Measurements from ENCODE around the gene KRTAP10-8.
"Not testable (repeated sequence)": the region's sequence is repeated elsewhere in the genome, so short reads cannot be mapped to it uniquely, and the experiment has no call there.

KRTAP10-8 gene

GRCh38 chr21:44589586-44590305 lies 22.1 kb upstream of the KRTAP10-8 start:
- DNase-seq, result no peak
- no peak overlapping the region for H4K5ac ChIP-seq (ENCODE audit: low read length)
- H3K79me2 ChIP-seq (ENCODE audit: control insufficient read depth, insufficient read depth, low read length), result no peaks in the 10 kb centered on the region
- H3K27ac ChIP-seq (ENCODE audit: low read depth, low read length), result no peak overlapping the region
- H3K4me2 ChIP-seq (ENCODE audit: low read length), result no peak overlapping the region
- no peak overlapping the region for H3K4me3 ChIP-seq (ENCODE audit: low read length)
- no peak overlapping the region for H3K9ac ChIP-seq (ENCODE audit: low read length)
- H3K36me3 ChIP-seq (ENCODE audit: control insufficient read depth, insufficient read depth, low read length), result no peaks in the 10 kb centered on the region
- no peaks in the 10 kb centered on the region for H3K27me3 ChIP-seq (ENCODE audit: insufficient read depth, low read length, poor library complexity)
- peaks cover 4% of the 10 kb centered on the region for H3K4me1 ChIP-seq (ENCODE audit: control insufficient read depth, low read depth, low read length)
- no peak overlapping the region for H2BK5ac ChIP-seq (ENCODE audit: low read length)
- no peaks in the 10 kb centered on the region for H3K79me1 ChIP-seq (ENCODE audit: low read length)
- no peak overlapping the region for H3K18ac ChIP-seq (ENCODE audit: low read length)
- no peak overlapping the region for H2BK120ac ChIP-seq (ENCODE audit: low read depth, low read length)
- no peak overlapping the region for H4K8ac ChIP-seq (ENCODE audit: low read depth, low read length)
- H3K23ac ChIP-seq (ENCODE audit: low read length), result no peak overlapping the region
- WGBS (ENCODE audit: extremely low coverage, insufficient coverage, low lambda C conversion rate), result no CpG with 5 or more reads among the region's 24 CpGs
- H2AK5ac ChIP-seq (ENCODE audit: low read length), result no peak overlapping the region
- peak overlapping the region; percentile 15 for H3K56ac ChIP-seq (ENCODE audit: low read length)
- H3K4ac ChIP-seq (ENCODE audit: low read depth, low read length), result no peak overlapping the region
- H2BK15ac ChIP-seq (replicated peaks; ENCODE audit: low read depth), result no peak overlapping the region

DNA sequence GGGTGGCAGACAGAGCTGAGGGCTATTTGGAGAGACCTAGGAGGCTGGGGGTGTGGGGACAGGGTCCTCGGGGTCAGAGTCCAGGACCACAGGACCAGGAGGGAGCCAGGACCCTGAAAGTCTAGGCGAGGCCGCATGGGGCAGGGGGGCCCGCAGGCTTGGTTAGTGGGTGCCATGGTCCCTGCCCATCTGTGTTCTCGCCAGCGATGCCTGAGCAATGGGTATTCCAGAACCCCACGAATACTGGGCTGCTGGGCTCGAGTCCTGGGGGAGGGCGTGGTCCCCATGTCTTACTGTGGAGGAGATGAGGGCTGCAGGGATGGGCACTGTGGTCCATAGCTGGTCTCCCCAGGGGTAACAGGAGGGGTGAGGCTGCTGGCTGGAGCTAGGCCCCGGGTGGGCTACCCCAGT lies 21.6 kb upstream of the KRTAP10-8 start:
- H3K27me3 ChIP-seq (ENCODE audit: insufficient read depth, low read length, poor library complexity), result no peaks in the 10 kb centered on the region
- no peaks in the 10 kb centered on the region for H3K79me1 ChIP-seq (ENCODE audit: low read length)
- H3K18ac ChIP-seq (ENCODE audit: low read length), result no peak overlapping the region
- no peak overlapping the region for H3K23ac ChIP-seq (ENCODE audit: low read length)
- H2BK15ac ChIP-seq (replicated peaks; ENCODE audit: low read depth), result no peak overlapping the region
- no peak overlapping the region for H2BK120ac ChIP-seq (ENCODE audit: low read depth, low read length)
- no peak for DNase-seq
- H3K4me3 ChIP-seq (ENCODE audit: low read length), result no peak overlapping the region
- no peak overlapping the region for H2BK5ac ChIP-seq (ENCODE audit: low read length)
- H3K56ac ChIP-seq (ENCODE audit: low read length), result no peak overlapping the region
- no peak overlapping the region for H2AK5ac ChIP-seq (ENCODE audit: low read length)
- H4K8ac ChIP-seq (ENCODE audit: low read depth, low read length), result no peak overlapping the region
- peaks cover 4% of the 10 kb centered on the region for H3K4me1 ChIP-seq (ENCODE audit: control insufficient read depth, low read depth, low read length)
- WGBS (ENCODE audit: extremely low coverage, insufficient coverage, low lambda C conversion rate), result no CpG with 5 or more reads among the region's 10 CpGs
- H4K5ac ChIP-seq (ENCODE audit: low read length), result no peak overlapping the region
- H3K4ac ChIP-seq (ENCODE audit: low read depth, low read length), result no peak overlapping the region
- H3K79me2 ChIP-seq (ENCODE audit: control insufficient read depth, insufficient read depth, low read length), result no peaks in the 10 kb centered on the region
- no peak overlapping the region for H3K9ac ChIP-seq (ENCODE audit: low read length)
- no peak overlapping the region for H3K27ac ChIP-seq (ENCODE audit: low read depth, low read length)
- H3K4me2 ChIP-seq (ENCODE audit: low read length), result no peak overlapping the region
- no peaks in the 10 kb centered on the region for H3K36me3 ChIP-seq (ENCODE audit: control insufficient read depth, insufficient read depth, low read length)

GRCh38 chr21:44590897-44591800 lies 20.7 kb upstream of the KRTAP10-8 start:
- H2BK120ac ChIP-seq (ENCODE audit: low read depth, low read length); H3K9ac ChIP-seq (ENCODE audit: low read length); H2BK5ac ChIP-seq (ENCODE audit: low read length); H3K79me1 ChIP-seq (ENCODE audit: low read length); H3K27me3 ChIP-seq (ENCODE audit: insufficient read depth, low read length, poor library complexity); H3K79me2 ChIP-seq (ENCODE audit: control insufficient read depth, insufficient read depth, low read length); H3K4me1 ChIP-seq (ENCODE audit: control insufficient read depth, low read depth, low read length); H4K8ac ChIP-seq (ENCODE audit: low read depth, low read length); H3K4me3 ChIP-seq (ENCODE audit: low read length); H3K4ac ChIP-seq (ENCODE audit: low read depth, low read length); H3K36me3 ChIP-seq (ENCODE audit: control insufficient read depth, insufficient read depth, low read length); H3K23ac ChIP-seq (ENCODE audit: low read length); H3K18ac ChIP-seq (ENCODE audit: low read length); H3K27ac ChIP-seq (ENCODE audit: low read depth, low read length); H3K4me2 ChIP-seq (ENCODE audit: low read length); H4K5ac ChIP-seq (ENCODE audit: low read length); DNase-seq; H2BK15ac ChIP-seq (replicated peaks; ENCODE audit: low read depth); H2AK5ac ChIP-seq (ENCODE audit: low read length); H3K56ac ChIP-seq (ENCODE audit: low read length): not testable (repeated sequence)
- WGBS (ENCODE audit: extremely low coverage, insufficient coverage, low lambda C conversion rate), result no CpG with 5 or more reads among the region's 19 CpGs

DNA sequence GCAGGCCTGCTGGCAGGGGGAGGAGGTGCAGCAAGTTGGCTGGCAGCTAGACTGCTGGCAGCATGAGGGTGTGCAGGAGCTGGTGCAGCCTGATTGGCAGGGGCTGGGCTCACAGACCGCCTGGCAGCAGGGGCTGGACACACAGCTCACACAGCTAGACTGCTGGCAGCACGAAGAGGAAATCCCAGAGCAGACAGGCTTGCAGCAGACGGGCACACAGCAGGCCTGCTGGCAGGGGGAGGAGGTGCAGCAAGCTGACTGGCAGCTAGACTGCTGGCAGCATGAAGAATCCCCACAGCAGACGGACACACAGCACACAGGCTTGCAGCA lies 20.1 kb upstream of the KRTAP10-8 start:
- H3K23ac ChIP-seq (ENCODE audit: low read length); H2BK15ac ChIP-seq (replicated peaks; ENCODE audit: low read depth); H3K27me3 ChIP-seq (ENCODE audit: insufficient read depth, low read length, poor library complexity); H4K8ac ChIP-seq (ENCODE audit: low read depth, low read length); H2BK120ac ChIP-seq (ENCODE audit: low read depth, low read length); H4K5ac ChIP-seq (ENCODE audit: low read length); H3K18ac ChIP-seq (ENCODE audit: low read length); H2AK5ac ChIP-seq (ENCODE audit: low read length); H3K27ac ChIP-seq (ENCODE audit: low read depth, low read length); H2BK5ac ChIP-seq (ENCODE audit: low read length); H3K4me2 ChIP-seq (ENCODE audit: low read length); H3K4me3 ChIP-seq (ENCODE audit: low read length); H3K56ac ChIP-seq (ENCODE audit: low read length); H3K79me1 ChIP-seq (ENCODE audit: low read length); H3K36me3 ChIP-seq (ENCODE audit: control insufficient read depth, insufficient read depth, low read length); H3K9ac ChIP-seq (ENCODE audit: low read length); H3K4ac ChIP-seq (ENCODE audit: low read depth, low read length); H3K79me2 ChIP-seq (ENCODE audit: control insufficient read depth, insufficient read depth, low read length); DNase-seq; H3K4me1 ChIP-seq (ENCODE audit: control insufficient read depth, low read depth, low read length): not testable (repeated sequence)
- WGBS (ENCODE audit: extremely low coverage, insufficient coverage, low lambda C conversion rate), result no CpG with 5 or more reads among the region's 4 CpGs

DNA sequence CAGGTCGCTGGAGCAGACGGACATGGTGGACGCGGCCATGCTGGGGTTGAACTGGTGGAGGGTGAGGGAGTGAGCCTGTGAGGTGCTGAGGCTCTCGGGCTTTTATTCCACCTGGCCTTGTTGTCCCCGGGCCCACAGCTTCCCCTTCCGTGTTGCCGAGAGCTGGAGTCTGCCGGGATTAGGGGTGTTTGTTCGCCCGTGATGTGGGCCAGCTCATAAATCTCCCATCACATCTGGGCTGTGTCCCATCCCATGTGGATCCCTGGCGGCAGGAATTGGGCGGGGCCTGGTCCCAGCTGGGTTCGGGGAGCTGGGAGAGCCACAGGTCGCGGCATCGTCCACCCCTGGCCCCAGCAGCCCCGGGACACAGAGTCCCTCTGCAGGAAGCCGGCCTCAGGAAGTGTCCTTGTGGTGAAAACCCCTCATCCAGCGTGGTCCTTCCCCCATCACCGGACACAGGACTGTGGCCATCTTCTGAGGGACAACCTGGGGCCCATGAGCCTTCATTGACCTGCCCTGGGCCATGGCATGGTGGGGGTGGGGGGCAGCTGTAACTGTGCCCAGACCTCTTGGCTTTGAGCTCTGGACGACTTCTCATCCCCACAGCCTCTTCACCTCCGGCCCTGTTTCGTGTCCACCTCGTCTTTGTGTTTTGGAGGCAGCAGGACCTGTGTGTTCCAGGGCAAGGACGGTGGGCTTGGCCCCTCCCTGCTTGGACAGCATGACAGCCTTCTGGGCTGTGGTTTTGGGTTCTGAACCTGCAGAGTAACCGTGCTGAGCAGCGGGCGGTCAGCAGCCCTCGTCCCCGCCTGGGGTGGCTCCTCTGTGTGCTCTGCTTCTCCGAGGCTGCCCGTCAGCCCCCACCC lies 19.2 kb upstream of the KRTAP10-8 start, which contains the start of gene KRTAP10-6:
Gene KRTAP10-6, minus strand, starts transcription at position 60 of the 866 bp plus-strand sequence. Its CDS starts 21 bp downstream, at position 39.
- Histone ChIP-seq H4K5ac (ENCODE audit: low read length) (no peak within 1 kb of the TSS), H3K4me3 (ENCODE audit: low read length) (no peak within 1 kb of the TSS), H3K4ac (ENCODE audit: low read depth, low read length) (no peak within 1 kb of the TSS), H3K79me2 (ENCODE audit: control insufficient read depth, insufficient read depth, low read length) (no peaks in the 10 kb centered on the region), H2BK5ac (ENCODE audit: low read length) (no peak within 1 kb of the TSS), H3K36me3 (ENCODE audit: control insufficient read depth, insufficient read depth, low read length) (no peaks in the 10 kb centered on the region), H3K4me2 (ENCODE audit: low read length) (no peak within 1 kb of the TSS), H3K23ac (ENCODE audit: low read length) (no peak within 1 kb of the TSS), H3K56ac (ENCODE audit: low read length) (peak within 1 kb of the TSS; percentile 73), H3K27ac (ENCODE audit: low read depth, low read length) (no peak within 1 kb of the TSS), H2BK15ac (replicated peaks; ENCODE audit: low read depth) (no peak within 1 kb of the TSS), H2BK120ac (ENCODE audit: low read depth, low read length) (no peak within 1 kb of the TSS), H3K9ac (ENCODE audit: low read length) (no peak within 1 kb of the TSS), H3K18ac (ENCODE audit: low read length) (no peak within 1 kb of the TSS), H4K8ac (ENCODE audit: low read depth, low read length) (no peak within 1 kb of the TSS), H2AK5ac (ENCODE audit: low read length) (no peak within 1 kb of the TSS), H3K79me1 (ENCODE audit: low read length) (no peaks in the 10 kb centered on the region), H3K4me1 (ENCODE audit: control insufficient read depth, low read depth, low read length) (peaks cover 4% of the 10 kb centered on the region), H3K27me3 (ENCODE audit: insufficient read depth, low read length, poor library complexity) (no peaks in the 10 kb centered on the region)
- WGBS (ENCODE audit: extremely low coverage, insufficient coverage, low lambda C conversion rate), result no CpG with 5 or more reads among the region's 33 CpGs
- DNase-seq, result no peak

Measured in mesendoderm (in vitro differentiated cells).